H9 (cell line): ENCODE data around the gene SH3PXD2B. TPM values are rescaled to one million over a fixed set of nuclear protein-coding genes. Genes with fewer than 3 reads are reported as not detected.

ENCODE experiments used
- DNase-seq: peaks from one replicate; pipeline ENCODE4 v3.0.0-alpha.2; 2017
- H2AFZ ChIP-seq: one replicate; pipeline ENCODE4 v1.6.1; 2013; ENCODE audit warnings: mild to moderate bottlenecking, low read length, control low read depth, moderate library complexity
- H2AK5ac ChIP-seq: 2 replicates; pipeline ENCODE4 v1.6.1; 2013; ENCODE audit warnings: low read length, control low read depth, mixed read lengths; ENCODE audit not compliant: insufficient read length
- H2BK120ac ChIP-seq: one replicate; pipeline ENCODE4 v1.6.1; 2013; ENCODE audit warnings: low read depth, mild to moderate bottlenecking, low read length, control low read depth, inconsistent platforms; ENCODE audit not compliant: poor library complexity, severe bottlenecking
- H2BK12ac ChIP-seq: 2 replicates; pipeline ENCODE4 v1.6.1; 2013; ENCODE audit warnings: low read length, control low read depth, mixed read lengths, low read depth; ENCODE audit not compliant: insufficient read length
- H2BK15ac ChIP-seq: 2 replicates; pipeline ENCODE4 v1.6.1; 2013; ENCODE audit warnings: low read depth, low read length, control low read depth
- H2BK20ac ChIP-seq: one replicate; pipeline ENCODE4 v1.6.1; 2013; ENCODE audit warnings: low read depth, mild to moderate bottlenecking, low read length, control low read depth, inconsistent platforms; ENCODE audit not compliant: poor library complexity, severe bottlenecking
- H2BK5ac ChIP-seq: 2 replicates; pipeline ENCODE4 v1.6.1; 2013; ENCODE audit warnings: low read length, control low read depth, mixed read lengths; ENCODE audit not compliant: insufficient read length
- H3K14ac ChIP-seq: 2 replicates; pipeline ENCODE4 v1.6.1; 2013; ENCODE audit warnings: low read length, control low read depth; ENCODE audit not compliant: insufficient read depth
- H3K18ac ChIP-seq: 2 replicates; pipeline ENCODE4 v1.6.1; 2013; ENCODE audit warnings: low read depth, mild to moderate bottlenecking, mixed read lengths, low read length, control low read depth; ENCODE audit not compliant: insufficient read length
- H3K23ac ChIP-seq: 2 replicates; pipeline ENCODE4 v1.6.1; 2013; ENCODE audit warnings: low read length, control low read depth, mixed read lengths, low read depth; ENCODE audit not compliant: insufficient read length
- H3K23me2 ChIP-seq: 2 replicates; pipeline ENCODE4 v1.6.1; 2013; ENCODE audit warnings: low read depth, mild to moderate bottlenecking, mixed read lengths, low read length, control low read depth; ENCODE audit not compliant: insufficient read length, poor library complexity, severe bottlenecking
- H3K27ac ChIP-seq: 2 replicates; pipeline ENCODE4 v1.5.1; 2013; ENCODE audit warnings: low read length, control low read depth, mixed read lengths, low read depth; ENCODE audit not compliant: insufficient read length
- H3K27me3 ChIP-seq: 2 replicates; pipeline ENCODE4 v1.6.1; 2013; ENCODE audit warnings: low read length, control low read depth, inconsistent platforms; ENCODE audit not compliant: insufficient read depth
- H3K4ac ChIP-seq: 2 replicates; pipeline ENCODE4 v1.6.1; 2013; ENCODE audit warnings: low read depth, mild to moderate bottlenecking, control low read depth, inconsistent platforms, low read length, moderate library complexity
- H3K4me1 ChIP-seq: 2 replicates; pipeline ENCODE4 v1.6.1; 2013; ENCODE audit warnings: low read length, control low read depth, inconsistent platforms; ENCODE audit not compliant: insufficient read depth
- H3K4me2 ChIP-seq: 2 replicates; pipeline ENCODE4 v1.6.1; 2013; ENCODE audit warnings: low read length, control low read depth, mixed read lengths; ENCODE audit not compliant: insufficient read length, insufficient read depth
- H3K56ac ChIP-seq: 2 replicates; pipeline ENCODE4 v1.6.1; 2013; ENCODE audit warnings: low read depth, mild to moderate bottlenecking, mixed read lengths, low read length, control low read depth; ENCODE audit not compliant: insufficient read length
- H3K79me1 ChIP-seq: 2 replicates; pipeline ENCODE4 v1.6.1; 2013; ENCODE audit warnings: low read depth, mild to moderate bottlenecking, moderate library complexity, low read length, control low read depth, inconsistent platforms; ENCODE audit not compliant: insufficient read depth, poor library complexity, severe bottlenecking
- H3K79me2 ChIP-seq: 2 replicates; pipeline ENCODE4 v1.6.1; 2013; ENCODE audit warnings: low read length, control low read depth, inconsistent platforms; ENCODE audit not compliant: insufficient read depth
- H3K9ac ChIP-seq: 2 replicates; pipeline ENCODE4 v1.6.1; 2013; ENCODE audit warnings: low read length, control low read depth, mixed read lengths; ENCODE audit not compliant: insufficient read length; ENCODE audit errors: extremely low read depth
- H3K9me3 ChIP-seq: one replicate; pipeline ENCODE4 v1.6.1; 2013; ENCODE audit warnings: low read depth, low read length, inconsistent platforms; ENCODE audit not compliant: control insufficient read depth
- H3T11ph ChIP-seq: one replicate; pipeline ENCODE4 v1.6.1; 2013; ENCODE audit warnings: mild to moderate bottlenecking, low read length, control low read depth, inconsistent platforms
- H4K20me1 ChIP-seq: one replicate; pipeline ENCODE4 v1.6.1; 2013; ENCODE audit not compliant: control insufficient read depth, insufficient read length, insufficient read depth
- H4K5ac ChIP-seq: 2 replicates; pipeline ENCODE4 v1.6.1; 2013; ENCODE audit warnings: low read depth, mild to moderate bottlenecking, mixed read lengths, low read length, control low read depth; ENCODE audit not compliant: insufficient read length
- H4K8ac ChIP-seq: replicated peaks from 2 replicates; pipeline ENCODE4 v1.6.1; 2013; ENCODE audit warnings: low read length, control low read depth, mixed read lengths, low read depth; ENCODE audit not compliant: insufficient read length
- H4K91ac ChIP-seq: 2 replicates; pipeline ENCODE4 v1.6.1; 2013; ENCODE audit warnings: low read depth, mild to moderate bottlenecking, moderate library complexity, mixed read lengths, low read length, control low read depth; ENCODE audit not compliant: insufficient read length
- H3K27ac Mint-ChIP-seq, 3 experiments: 2 replicates in 2 of 3; 3 replicates in 1 of 3; pipeline ENCODE4 v1.8.0; 2020 to 2021; ENCODE audit warnings: mixed read lengths in 3 of 3, mild to moderate bottlenecking in 1 of 3, moderate library complexity in 1 of 3
- H3K27me3 Mint-ChIP-seq: 2 replicates; pipeline ENCODE4 v1.8.0; 2021; ENCODE audit warnings: low read depth, mild to moderate bottlenecking, moderate library complexity, mixed read lengths
- H3K36me3 Mint-ChIP-seq, 3 experiments: 2 replicates in 2 of 3; 3 replicates in 1 of 3; pipeline ENCODE4 v1.8.0; 2020 to 2021; ENCODE audit warnings: low read depth in 3 of 3, mixed read lengths in 3 of 3; ENCODE audit not compliant: insufficient read depth in 1 of 3
- H3K4me1 Mint-ChIP-seq, 2 experiments: 2 replicates each; pipeline ENCODE4 v1.8.0; 2020; ENCODE audit warnings: mixed read lengths in 2 of 2
- H3K4me3 Mint-ChIP-seq, 2 experiments: 2 replicates in 1 of 2; 3 replicates in 1 of 2; pipeline ENCODE4 v1.8.0; 2020 to 2021; ENCODE audit warnings: mild to moderate bottlenecking in 2 of 2, mixed read lengths in 2 of 2, moderate library complexity in 1 of 2
- H3K9me3 Mint-ChIP-seq, 2 experiments: 2 replicates in 1 of 2; 3 replicates in 1 of 2; pipeline ENCODE4 v1.8.0; 2020; ENCODE audit warnings: mild to moderate bottlenecking in 2 of 2, mixed read lengths in 2 of 2, moderate library complexity in 1 of 2
- WGBS: extraction: QIAGEN DNeasy Blood & Tissue Kit; methylation state at CpG from one replicate; pipeline ENCODE4 v1.1.7; 2013; ENCODE audit warnings: missing lambda C conversion rate, low lambda C conversion rate, mixed read lengths; ENCODE audit not compliant: insufficient read length; ENCODE audit errors: extremely low coverage; 5-methylcytosine and 5-hydroxymethylcytosine counted together
- total RNA-seq: library from RNA; stranded (reverse); gene quantifications from 2 replicates; pipeline ENCODE4 v1.2.1, GENCODE V29; 2021
- TF ChIP-seq, protein P1 (sequence below): fragments of 200-600 bp; sonication (generic); conservative IDR thresholded peaks from 3 replicates; pipeline ENCODE4 v1.8.0; 2021; ENCODE audit warnings: antibody characterized with exemption, mild to moderate bottlenecking

Gene SH3PXD2B
- total RNA-seq, 1 experiment from 2014 or later = 49.0 TPM

DNA sequence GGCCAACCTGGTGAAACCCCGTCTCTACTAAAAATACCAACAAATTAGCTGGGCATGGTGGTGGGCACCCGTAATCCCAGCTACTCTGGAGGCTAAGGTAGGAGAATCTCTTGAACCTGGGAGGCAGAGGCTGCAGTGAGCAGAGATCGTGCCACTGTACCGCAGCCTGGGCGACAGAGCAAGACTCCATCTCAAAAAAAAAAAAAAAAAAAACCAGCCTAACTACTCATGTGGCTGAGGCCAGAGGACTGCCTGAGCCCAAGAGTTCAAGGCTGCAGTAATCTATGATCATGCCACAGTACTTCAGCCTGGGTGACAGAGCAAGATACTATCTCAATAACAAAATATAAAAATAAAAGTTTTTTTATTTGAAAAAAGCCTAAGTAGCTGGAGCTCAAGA lies 174.0 kb downstream of the SH3PXD2B start:
- H3K4me1 ChIP-seq = peaks cover 6% of the 10 kb centered on the region; the same call in 1 of the 2 replicates
- no peak overlapping the region for H2BK5ac ChIP-seq
- H3K56ac ChIP-seq = no peak overlapping the region
- H3T11ph ChIP-seq = no peak overlapping the region
- no peak overlapping the region for H2BK15ac ChIP-seq
- no peak overlapping the region for H4K5ac ChIP-seq
- H2BK120ac ChIP-seq = no peak overlapping the region
- H2BK20ac ChIP-seq = no peak overlapping the region
- Mint-ChIP-seq H3K27ac (no peak overlapping the region), H3K4me1 (peaks cover 35 to 48% of the 10 kb centered on the region in 2 experiments), H3K9me3 (no peaks in the 10 kb centered on the region; a peak in 1 of 5 replicates), H3K27me3 (no peaks in the 10 kb centered on the region), H3K36me3 (peaks cover 0 to 21% (median 12%) of the 10 kb centered on the region in 3 experiments; a peak in 5 of 7 replicates), H3K4me3 (no peak overlapping the region)
- no peak overlapping the region for H3K27ac ChIP-seq
- H3K79me1 ChIP-seq = peaks cover 6% of the 10 kb centered on the region
- H3K14ac ChIP-seq = no peak overlapping the region
- no peaks in the 10 kb centered on the region for H4K20me1 ChIP-seq
- H3K4ac ChIP-seq = no peak overlapping the region
- DNase-seq = no peak
- H2BK12ac ChIP-seq = no peak overlapping the region
- H3K23me2 ChIP-seq = peaks cover 6% of the 10 kb centered on the region
- H3K4me2 ChIP-seq = no peak overlapping the region
- H3K9me3 ChIP-seq = no peaks in the 10 kb centered on the region
- no peak overlapping the region for H2AFZ ChIP-seq
- H3K23ac ChIP-seq = no peak overlapping the region
- H4K8ac ChIP-seq = no peak overlapping the region
- H3K18ac ChIP-seq = no peak overlapping the region
- H3K27me3 ChIP-seq = no peaks in the 10 kb centered on the region
- peaks cover 56% of the 10 kb centered on the region; the same call in 1 of the 2 replicates for H3K79me2 ChIP-seq
- H3K9ac ChIP-seq = no peak overlapping the region
- TF ChIP-seq, protein P1, sequence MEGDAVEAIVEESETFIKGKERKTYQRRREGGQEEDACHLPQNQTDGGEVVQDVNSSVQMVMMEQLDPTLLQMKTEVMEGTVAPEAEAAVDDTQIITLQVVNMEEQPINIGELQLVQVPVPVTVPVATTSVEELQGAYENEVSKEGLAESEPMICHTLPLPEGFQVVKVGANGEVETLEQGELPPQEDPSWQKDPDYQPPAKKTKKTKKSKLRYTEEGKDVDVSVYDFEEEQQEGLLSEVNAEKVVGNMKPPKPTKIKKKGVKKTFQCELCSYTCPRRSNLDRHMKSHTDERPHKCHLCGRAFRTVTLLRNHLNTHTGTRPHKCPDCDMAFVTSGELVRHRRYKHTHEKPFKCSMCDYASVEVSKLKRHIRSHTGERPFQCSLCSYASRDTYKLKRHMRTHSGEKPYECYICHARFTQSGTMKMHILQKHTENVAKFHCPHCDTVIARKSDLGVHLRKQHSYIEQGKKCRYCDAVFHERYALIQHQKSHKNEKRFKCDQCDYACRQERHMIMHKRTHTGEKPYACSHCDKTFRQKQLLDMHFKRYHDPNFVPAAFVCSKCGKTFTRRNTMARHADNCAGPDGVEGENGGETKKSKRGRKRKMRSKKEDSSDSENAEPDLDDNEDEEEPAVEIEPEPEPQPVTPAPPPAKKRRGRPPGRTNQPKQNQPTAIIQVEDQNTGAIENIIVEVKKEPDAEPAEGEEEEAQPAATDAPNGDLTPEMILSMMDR = no peak
- H2AK5ac ChIP-seq = no peak overlapping the region
- no CpG with 5 or more reads among the region's 5 CpGs for WGBS
- no peak overlapping the region for H4K91ac ChIP-seq
